Esophagus squamous epithelium (tissue), 5 donors: ENCODE results near the gene GIT1. TPM values are rescaled to one million over a fixed set of nuclear protein-coding genes. Genes with fewer than 3 reads are reported as not detected.

ENCODE experiments used
- DNase-seq: peaks from one replicate; lab custom pipeline; 2025; lab: John Stamatoyannopoulos, UW
- H3K27ac ChIP-seq, 4 donors: fragments of 200-600 bp; sonication (generic); one replicate each; pipeline ENCODE4 v1.5.1; 2016 to 2019; ENCODE audit warnings: mild to moderate bottlenecking in 1 of 4
- H3K27me3 ChIP-seq, 4 donors: fragments of 200-600 bp; sonication (generic); 1 replicate in 3 of 4; 2 replicates in 1 of 4; pipeline versions ENCODE4 v1.5.1 to v1.6.0; 2017 to 2021; ENCODE audit warnings: antibody characterized with exemption in 1 of 4
- H3K36me3 ChIP-seq, 3 donors: fragments of 200-600 bp; sonication (generic); one replicate each; pipeline ENCODE4 v1.5.1; 2016 to 2019
- H3K4me1 ChIP-seq, 3 donors: fragments of 200-600 bp; sonication (generic); one replicate each; pipeline ENCODE4 v1.5.1; 2017 to 2019
- H3K4me3 ChIP-seq, 4 donors: fragments of 200-600 bp; sonication (generic); 1 replicate in 3 of 4; 2 replicates in 1 of 4; pipeline ENCODE4 v1.5.1; 2016 to 2019; ENCODE audit warnings: mild to moderate bottlenecking in 2 of 4, moderate library complexity in 1 of 4
- H3K9me3 ChIP-seq, 3 donors: fragments of 200-600 bp; sonication (generic); one replicate each; pipeline ENCODE4 v1.5.1; 2016 to 2019
- CTCF ChIP-seq, 6 experiments: fragments of 450-650 bp in 4 of 6; fragments of 200-600 bp in 2 of 6; sonication (generic) in 2 of 6; IDR thresholded peaks; one replicate each; pipeline ENCODE4 v1.5.1; 2016 to 2019; ENCODE audit warnings: antibody characterized with exemption in 6 of 6, mild to moderate bottlenecking in 4 of 6, moderate library complexity in 4 of 6
- POLR2A ChIP-seq, 4 donors: fragments of 450-650 bp; IDR thresholded peaks; one replicate each; pipeline ENCODE4 v1.6.1; 2017; ENCODE audit warnings: antibody characterized with exemption in 4 of 4, mild to moderate bottlenecking in 4 of 4, moderate library complexity in 3 of 4
- WGBS, 2 donors: methylation state at CpG; one replicate each; pipeline ENCODE4 v1.1.5; 2018; 5-methylcytosine and 5-hydroxymethylcytosine counted together
- intact Hi-C: fragments of 100-400 bp; cut with DNase I; formaldehyde crosslinking; loops from one replicate; pipeline ENCODE4 v1.15.0; 2022
- total RNA-seq, 4 donors: library from RNA; depleted of rRNA; stranded (reverse); fragments of >200 nt; gene quantifications; one replicate each; pipeline ENCODE4 v1.1.0, GENCODE V29; 2016
- donor health status: DM: yes; HTN: yes; CAD: no.

The GIT1 gene
- total RNA-seq, 4 donors from 2014 or later = 24.0 to 45.4 (median 29.6) TPM

GRCh38 chr17:29603109-29603674 lies 13.7 kb upstream of the GIT1 start:
- H3K27ac ChIP-seq = no peak overlapping the region
- no peaks in the 10 kb centered on the region for H3K4me1 ChIP-seq
- H3K36me3 ChIP-seq = no peaks in the 10 kb centered on the region
- no peak overlapping the region for H3K4me3 ChIP-seq
- no peaks in the 10 kb centered on the region for H3K9me3 ChIP-seq
- TF ChIP-seq POLR2A (IDR thresholded peaks at IDR 0.05) = no peak
- H3K27me3 ChIP-seq = no peaks in the 10 kb centered on the region
- DNase-seq = no peak
- 87 to 90% methylated on average over 6 of the region's 6 CpGs for WGBS, 2 donors
- intact Hi-C loops = no loop called here

- TF ChIP-seq CTCF (IDR thresholded peaks at IDR 0.05) (no peak), POLR2A (IDR thresholded peaks at IDR 0.05) (no peak)
- Histone ChIP-seq H3K4me1 (peaks cover 10 to 48% (median 16%) of the 10 kb centered on the region in 3 donors), H3K27ac (no peak overlapping the region), H3K27me3 (no peaks in the 10 kb centered on the region), H3K4me3 (no peak overlapping the region), H3K9me3 (no peaks in the 10 kb centered on the region), H3K36me3 (no peaks in the 10 kb centered on the region)
- intact Hi-C loops = no loop called here
- DNase-seq = no peak
- 52 to 67% methylated on average over 3 to 8 of the region's 13 CpGs for WGBS, 2 donors
These were observed 8.1 kb upstream of the GIT1 start for GRCh38 chr17:29597361-29598172.

GRCh38 chr17:29596811-29597210 lies 7.4 kb upstream of the GIT1 start:
- 33 to 66% methylated on average over 3 to 7 of the region's 9 CpGs for WGBS, 2 donors
- DNase-seq = no peak
- H3K9me3 ChIP-seq = no peaks in the 10 kb centered on the region
- no peaks in the 10 kb centered on the region for H3K27me3 ChIP-seq
- peaks cover 18 to 55% (median 24%) of the 10 kb centered on the region in 3 donors for H3K4me1 ChIP-seq
- TF ChIP-seq CTCF (IDR thresholded peaks at IDR 0.05) (no peak), POLR2A (IDR thresholded peaks at IDR 0.05) (no peak)
- H3K36me3 ChIP-seq = no peaks in the 10 kb centered on the region
- no peak overlapping the region for H3K27ac ChIP-seq
- intact Hi-C loops = no loop called here
- no peak overlapping the region for H3K4me3 ChIP-seq

- H3K9me3 ChIP-seq = no peaks in the 10 kb centered on the region
- H3K27ac ChIP-seq = no peak overlapping the region
- 81 to 100% methylated on average over 4 to 10 of the region's 12 CpGs for WGBS, 2 donors
- no peaks in the 10 kb centered on the region for H3K36me3 ChIP-seq
- H3K27me3 ChIP-seq = no peaks in the 10 kb centered on the region
- H3K4me1 ChIP-seq = peaks cover 24 to 62% (median 30%) of the 10 kb centered on the region in 3 donors
- no peak for DNase-seq
- TF ChIP-seq POLR2A (IDR thresholded peaks at IDR 0.05) (no peak), CTCF (IDR thresholded peaks at IDR 0.05) (no peak)
- H3K4me3 ChIP-seq = no peak overlapping the region
- intact Hi-C loops = no loop called here
These were observed 6.7 kb upstream of the GIT1 start for GRCh38 chr17:29595943-29596774.

- H3K27ac ChIP-seq = no peak overlapping the region
These were observed 5.9 kb upstream of the GIT1 start for GRCh38 chr17:29595107-29595942.

More at GRCh38 chr17:29595107-29595942, 5.9 kb upstream of the GIT1 start:
- Histone ChIP-seq H3K36me3 (no peaks in the 10 kb centered on the region), H3K4me3 (no peak overlapping the region), H3K4me1 (peaks cover 32 to 70% (median 39%) of the 10 kb centered on the region in 3 donors), H3K9me3 (no peaks in the 10 kb centered on the region), H3K27me3 (no peaks in the 10 kb centered on the region)
- intact Hi-C loops = no loop called here
- no peak for TF ChIP-seq POLR2A (IDR thresholded peaks at IDR 0.05)
- no peak for TF ChIP-seq CTCF (IDR thresholded peaks at IDR 0.05)
- WGBS, 2 donors = 72 to 91% methylated on average over 3 to 6 of the region's 7 CpGs
- DNase-seq = no peak
